ENCODE measurements around the gene KRTAP10-2. TPM values are rescaled to one million over a fixed set of nuclear protein-coding genes. Genes with fewer than 3 reads are reported as not detected.

Gene KRTAP10-2
- total RNA-seq, 1 experiment from 2014 or later = not detected

GRCh38 chr21:44510508-44511218 is 40.6 kb downstream of the KRTAP10-2 start:
- H2AK5ac ChIP-seq (ENCODE audit: insufficient read length, low read length) = no peak overlapping the region
- H3K27ac ChIP-seq (ENCODE audit: insufficient read length, low read depth, low read length) = no peak overlapping the region
- H2BK15ac ChIP-seq (ENCODE audit: low read depth, low read length) = no peak overlapping the region
- no peak overlapping the region for H2BK5ac ChIP-seq (ENCODE audit: insufficient read length, low read length)
- no peaks in the 10 kb centered on the region for H3K27me3 Mint-ChIP-seq (ENCODE audit: low read depth)
- H3K14ac ChIP-seq (ENCODE audit: insufficient read depth, low read length) = no peak overlapping the region
- H3K36me3 Mint-ChIP-seq (ENCODE audit: insufficient read depth in 1 of 3, low read depth in 3 of 3) = peaks cover 0 to 5% (median 3%) of the 10 kb centered on the region in 3 experiments; a peak in 4 of 7 replicates
- H3K27me3 ChIP-seq (ENCODE audit: insufficient read depth, low read length) = no peaks in the 10 kb centered on the region
- H3K9ac ChIP-seq (ENCODE audit: extremely low read depth, insufficient read length, low read length) = no peak overlapping the region
- H3K4ac ChIP-seq (ENCODE audit: low read depth, low read length) = no peak overlapping the region
- no peak overlapping the region for H2BK12ac ChIP-seq (ENCODE audit: insufficient read length, low read depth, low read length)
- no peaks in the 10 kb centered on the region for H3K79me2 ChIP-seq (ENCODE audit: insufficient read depth, low read length)
- H4K8ac ChIP-seq (replicated peaks; ENCODE audit: insufficient read length, low read depth, low read length) = no peak overlapping the region
- H3K4me3 Mint-ChIP-seq = no peak overlapping the region; a peak in 2 of 5 replicates
- no peak overlapping the region for H3T11ph ChIP-seq (ENCODE audit: low read length)
- no peaks in the 10 kb centered on the region for H3K23me2 ChIP-seq (ENCODE audit: insufficient read length, low read depth, low read length, poor library complexity, severe bottlenecking)
- no peak overlapping the region for H3K27ac Mint-ChIP-seq
- no peak overlapping the region for H3K4me2 ChIP-seq (ENCODE audit: insufficient read depth, insufficient read length, low read length)
- no peak overlapping the region for H4K5ac ChIP-seq (ENCODE audit: insufficient read length, low read depth, low read length)
- no peaks in the 10 kb centered on the region for H3K4me1 ChIP-seq (ENCODE audit: insufficient read depth, low read length)
- H3K79me1 ChIP-seq (ENCODE audit: insufficient read depth, low read depth, low read length, poor library complexity, severe bottlenecking) = no peaks in the 10 kb centered on the region
- H3K9me3 ChIP-seq (ENCODE audit: control insufficient read depth, low read depth, low read length) = no peaks in the 10 kb centered on the region
- TF ChIP-seq CTCF (conservative IDR thresholded peaks at IDR 0.05) = peak; percentile 98
- no peak overlapping the region for H2BK20ac ChIP-seq (ENCODE audit: low read depth, low read length, poor library complexity, severe bottlenecking)
- H2BK120ac ChIP-seq (ENCODE audit: low read depth, low read length, poor library complexity, severe bottlenecking) = no peak overlapping the region
- DNase-seq = peak; percentile 85
- H4K91ac ChIP-seq (ENCODE audit: insufficient read length, low read depth, low read length) = no peak overlapping the region
- peaks cover 0 to 5% of the 10 kb centered on the region in 2 experiments; a peak in 2 of 4 replicates for H3K4me1 Mint-ChIP-seq
- no peak overlapping the region for H2AFZ ChIP-seq (ENCODE audit: low read length)
- peaks cover 4% of the 10 kb centered on the region for H4K20me1 ChIP-seq (ENCODE audit: control insufficient read depth, insufficient read depth, insufficient read length)
- no peak overlapping the region for H3K23ac ChIP-seq (ENCODE audit: insufficient read length, low read depth, low read length)
- no peak overlapping the region for H3K18ac ChIP-seq (ENCODE audit: insufficient read length, low read depth, low read length)
- no CpG with 5 or more reads among the region's 36 CpGs for WGBS (ENCODE audit: extremely low coverage, insufficient read length, low lambda C conversion rate)
- no peaks in the 10 kb centered on the region for H3K9me3 Mint-ChIP-seq
- no peak overlapping the region for H3K56ac ChIP-seq (ENCODE audit: insufficient read length, low read depth, low read length)
